K562 (cell line): Measurements from ENCODE around the gene PARS2. TPM values are rescaled to one million over a fixed set of nuclear protein-coding genes. Genes with fewer than 3 reads are reported as not detected.
A peak's percentile ranks its signal among the peaks of the same experiment; 100 is the strongest.

Source experiments
- CBFA2T2 ChIP-seq: fragments of 450-650 bp; conservative IDR thresholded peaks from 2 replicates; pipeline ENCODE4 v1.6.1; 2017; ENCODE audit warnings: mild to moderate bottlenecking
- CBFA2T3 ChIP-seq: fragments of 450-650 bp; IDR thresholded peaks from 2 replicates; pipeline ENCODE4 v1.6.1; 2017
- CEBPG ChIP-seq, 3 experiments: fragments of 200-800 bp in 1 of 3; sonication (Bioruptor generic) in 1 of 3; sonication (generic) in 1 of 3; formaldehyde crosslinking in 1 of 3; IDR thresholded peaks in 2 of 3; conservative IDR thresholded peaks in 1 of 3; 2 replicates each; pipeline versions ENCODE4 v1.6.1 to v1.8.0; 2016 to 2022; ENCODE audit warnings: missing compliant biosample characterization in 2 of 3, missing genetic modification characterization in 2 of 3, mild to moderate bottlenecking in 1 of 3, missing genetic modification reagents in 1 of 3
- FOXK1 ChIP-seq: sonication (generic); formaldehyde crosslinking; IDR thresholded peaks from 2 replicates; pipeline ENCODE4 v1.8.0; 2022; ENCODE audit warnings: missing genetic modification reagents, mild to moderate bottlenecking, borderline replicate concordance
- HNRNPUL1 ChIP-seq: fragments of 200-400 bp; formaldehyde crosslinking; IDR thresholded peaks from 2 replicates; pipeline ENCODE4 v1.6.1; 2017; ENCODE audit warnings: low read length
- POLR2AphosphoS5 ChIP-seq: IDR thresholded peaks from 2 replicates; pipeline ENCODE4 v1.6.1; 2011; ENCODE audit warnings: mild to moderate bottlenecking, low read depth, low read length, moderate library complexity; ENCODE audit not compliant: control insufficient read depth, insufficient read depth
- RB1 ChIP-seq: fragments of 450-650 bp; IDR thresholded peaks from 2 replicates; pipeline ENCODE4 v1.6.1; 2017; ENCODE audit warnings: low read depth, mild to moderate bottlenecking
- RERE ChIP-seq: sonication (generic); formaldehyde crosslinking; IDR thresholded peaks from 2 replicates; pipeline ENCODE4 v1.8.0; 2023; ENCODE audit warnings: missing genetic modification reagents, mild to moderate bottlenecking, borderline replicate concordance
- RNF2 ChIP-seq: sonication (generic); IDR thresholded peaks from 2 replicates; pipeline ENCODE4 v1.6.1; 2016
- SUPT5H ChIP-seq: fragments of 450-650 bp; IDR thresholded peaks from 2 replicates; pipeline ENCODE4 v1.6.1; 2016
- TARDBP ChIP-seq: fragments of 450-650 bp; IDR thresholded peaks from 2 replicates; pipeline ENCODE4 v1.6.1; 2016
- YY1 ChIP-seq, 3 experiments: IDR thresholded peaks; 2 replicates each; pipeline ENCODE4 v1.6.1; 2011; ENCODE audit warnings: low read length in 2 of 3, mild to moderate bottlenecking in 2 of 3, moderate library complexity in 2 of 3, borderline replicate concordance in 1 of 3, control low read depth in 1 of 3, low read depth in 1 of 3; ENCODE audit not compliant: insufficient read depth in 3 of 3, insufficient replicate concordance in 2 of 3, control insufficient read depth in 1 of 3, insufficient read length in 1 of 3; ENCODE audit errors: extremely low read depth in 1 of 3
- ZBTB2 ChIP-seq: fragments of 450-650 bp; IDR thresholded peaks from 2 replicates; pipeline ENCODE4 v1.6.1; 2016; ENCODE audit warnings: antibody characterized with exemption
- ZFX ChIP-seq: sonication (generic); formaldehyde crosslinking; IDR thresholded peaks from 2 replicates; pipeline ENCODE4 v1.8.0; 2022; ENCODE audit warnings: mild to moderate bottlenecking, missing genetic modification reagents, moderate library complexity
- ZNF197 ChIP-seq: fragments of 200-800 bp; sonication (Bioruptor generic); IDR thresholded peaks from 2 replicates; pipeline ENCODE4 v1.6.1; 2016; ENCODE audit warnings: low read depth, missing genetic modification characterization, missing compliant biosample characterization
- ZNF212 ChIP-seq: fragments of 450-650 bp; formaldehyde crosslinking; IDR thresholded peaks from 2 replicates; pipeline ENCODE4 v1.4.0; 2020; ENCODE audit warnings: mild to moderate bottlenecking
- ZNF253 ChIP-seq: fragments of 250-450 bp; sonication (Bioruptor Pico); conservative IDR thresholded peaks from 2 replicates; pipeline ENCODE4 v1.6.1; 2021; ENCODE audit warnings: mild to moderate bottlenecking
- ZNF764 ChIP-seq: fragments of 250-450 bp; sonication (Bioruptor Pico); IDR thresholded peaks from 2 replicates; pipeline ENCODE4 v1.4.0; 2020; ENCODE audit warnings: low read depth, mild to moderate bottlenecking, moderate library complexity
- polyA plus RNA-seq, 8 experiments: library from polyadenylated mRNA; depleted of rRNA in 4 of 8; stranded (reverse) in 5 of 8; unstranded in 3 of 8; fragments of >200 nt; fragmentation: Nextera tagmentation in 2 of 8; fragmentation: Illumina TruSeq in 1 of 8; extraction: Ambion mirVana in 2 of 8; extraction: Trizol in 1 of 8; gene quantifications; 2 replicates each; pipeline versions ENCODE4 v1.2.1 to v1.2.3, GENCODE V29; 2011 to 2014; ENCODE audit warnings: inconsistent platforms in 1 of 8, missing spikeins in 1 of 8
- total RNA-seq, 7 experiments: library from RNA; depleted of rRNA in 6 of 7; stranded (reverse); fragments of >200 nt in 6 of 7; fragmentation: Illumina TruSeq in 2 of 7; extraction: Trizol in 2 of 7; gene quantifications; 2 replicates each; pipeline versions ENCODE4 v1.2.1 to v1.2.3, GENCODE V29; 2011 to 2021; ENCODE audit warnings: low replicate concordance in 1 of 7
- TF ChIP-seq, protein P1 (sequence below), 2 experiments: fragments of 450-650 bp; IDR thresholded peaks; 2 replicates each; pipeline ENCODE4 v1.6.1; 2016

The PARS2 gene
- total and polyA plus RNA-seq, 9 of the 15 experiments (the other 6 are each of a cell fraction or from before 2014, with no cell fraction given): 6.3 to 12.4 (median 7.9) TPM

GRCh38 chr1:54764133-54764921, at the start of gene PARS2 (continued):
- TF ChIP-seq ZBTB2: peak; percentile 57; the same call in 1 of the 2 replicates
- TF ChIP-seq FOXK1 (CRISPR knock-in tag): peak; percentile 60; the same call in 1 of the 2 replicates
- TF ChIP-seq TARDBP: peak; percentile 21; the same call in 1 of the 2 replicates
- TF ChIP-seq, protein P1, sequence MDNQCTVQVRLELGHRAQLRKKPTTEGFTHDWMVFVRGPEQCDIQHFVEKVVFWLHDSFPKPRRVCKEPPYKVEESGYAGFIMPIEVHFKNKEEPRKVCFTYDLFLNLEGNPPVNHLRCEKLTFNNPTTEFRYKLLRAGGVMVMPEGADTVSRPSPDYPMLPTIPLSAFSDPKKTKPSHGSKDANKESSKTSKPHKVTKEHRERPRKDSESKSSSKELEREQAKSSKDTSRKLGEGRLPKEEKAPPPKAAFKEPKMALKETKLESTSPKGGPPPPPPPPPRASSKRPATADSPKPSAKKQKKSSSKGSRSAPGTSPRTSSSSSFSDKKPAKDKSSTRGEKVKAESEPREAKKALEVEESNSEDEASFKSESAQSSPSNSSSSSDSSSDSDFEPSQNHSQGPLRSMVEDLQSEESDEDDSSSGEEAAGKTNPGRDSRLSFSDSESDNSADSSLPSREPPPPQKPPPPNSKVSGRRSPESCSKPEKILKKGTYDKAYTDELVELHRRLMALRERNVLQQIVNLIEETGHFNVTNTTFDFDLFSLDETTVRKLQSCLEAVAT (IDR thresholded peaks at IDR 0.05): no peak
- TF ChIP-seq RB1: peak; percentile 72; the same call in 1 of the 2 replicates
- no peak for TF ChIP-seq ZNF253 (CRISPR knock-in tag)
- no peak; the same call in 1 of the 2 replicates for TF ChIP-seq RNF2
- no peak for TF ChIP-seq ZNF212
- TF ChIP-seq RERE (CRISPR knock-in tag): no peak
- no peak for TF ChIP-seq CBFA2T2
- TF ChIP-seq SUPT5H: peak; percentile 95
- no peak for TF ChIP-seq YY1 (IDR thresholded peaks at IDR 0.05; ENCODE audit: borderline replicate concordance in 1 of 3, control insufficient read depth in 1 of 3, extremely low read depth in 1 of 3, insufficient read depth in 3 of 3, insufficient read length in 1 of 3, insufficient replicate concordance in 2 of 3, low read depth in 1 of 3, low read length in 2 of 3)
- TF ChIP-seq ZFX (CRISPR knock-in tag): peak; percentile 89
- TF ChIP-seq HNRNPUL1: no peak
- no peak for TF ChIP-seq CEBPG (CRISPR knock-in tag; IDR thresholded peaks at IDR 0.05)
- peak; percentile 55 to 77 for TF ChIP-seq CEBPG (tag; conservative IDR thresholded peaks at IDR 0.05 in 1 of 2, IDR thresholded peaks at IDR 0.05 in 1 of 2)
- peak; percentile 79 for TF ChIP-seq ZNF764 (CRISPR knock-in tag)
- peak; percentile 72; the same call in 1 of the 2 replicates for TF ChIP-seq POLR2AphosphoS5
- TF ChIP-seq CBFA2T3: no peak
- no peak for TF ChIP-seq ZNF197 (CRISPR knock-in tag)
